ENCODE results near the gene CEP70. TPM values are rescaled to one million over a fixed set of nuclear protein-coding genes. Genes with fewer than 3 reads are reported as not detected.
"Not testable (repeated sequence)": the region's sequence is repeated elsewhere in the genome, so short reads cannot be mapped to it uniquely, and the experiment has no call there.

Gene CEP70
- total RNA-seq, 4 donors from 2014 or later = 25.5 to 54.4 (median 39.0) TPM

- Histone ChIP-seq H3K36me3 (peaks cover 56 to 80% (median 61%) of the 10 kb centered on the region in 4 donors), H3K9me3 (peaks cover 0 to 46% (median 28%) of the 10 kb centered on the region in 4 donors), H3K27ac (replicated peaks in 1 of 4) (no peak overlapping the region), H3K4me1 (no peaks in the 10 kb centered on the region), H3K4me3 (no peak overlapping the region), H3K27me3 (no peaks in the 10 kb centered on the region)
- WGBS = 93% methylated on average over 1 of the region's 1 CpG
- DNase-seq (ENCODE audit: extremely low spot score) = no peak
- no peak for TF ChIP-seq CTCF (IDR thresholded peaks at IDR 0.05)
- no peak for TF ChIP-seq POLR2AphosphoS5 (IDR thresholded peaks at IDR 0.05)
- TF ChIP-seq POLR2A (IDR thresholded peaks at IDR 0.05; ENCODE audit: low read depth) = no peak
- no peak for TF ChIP-seq EP300 (IDR thresholded peaks at IDR 0.05)
- intact Hi-C loops (cut with DNase I) = no loop called here
These were observed 49.5 kb downstream of the CEP70 start for GRCh38 chr3:138544546-138544945.

GRCh38 chr3:138542977-138543376 is 51.1 kb downstream of the CEP70 start:
- no peak for DNase-seq (ENCODE audit: extremely low spot score)
- peaks cover 44 to 72% (median 48%) of the 10 kb centered on the region in 4 donors for H3K36me3 ChIP-seq
- peaks cover 0 to 52% (median 28%) of the 10 kb centered on the region in 4 donors for H3K9me3 ChIP-seq
- 100% methylated on average over 1 of the region's 5 CpGs for WGBS
- TF ChIP-seq POLR2A (IDR thresholded peaks at IDR 0.05; ENCODE audit: low read depth) (no peak), EP300 (IDR thresholded peaks at IDR 0.05) (no peak), POLR2AphosphoS5 (IDR thresholded peaks at IDR 0.05) (no peak), CTCF (IDR thresholded peaks at IDR 0.05) (no peak)
- no peaks in the 10 kb centered on the region for H3K27me3 ChIP-seq
- no peak overlapping the region for H3K4me3 ChIP-seq
- H3K27ac ChIP-seq (replicated peaks in 1 of 4) = no peak overlapping the region
- intact Hi-C loops (cut with DNase I) = no loop called here
- H3K4me1 ChIP-seq = no peaks in the 10 kb centered on the region

- intact Hi-C loops (cut with DNase I) = no loop called here
- H3K36me3 ChIP-seq = peaks cover 22 to 39% (median 26%) of the 10 kb centered on the region in 4 donors
- no peak for TF ChIP-seq CTCF (IDR thresholded peaks at IDR 0.05)
- no peak for TF ChIP-seq EP300 (IDR thresholded peaks at IDR 0.05)
- no peak for TF ChIP-seq POLR2AphosphoS5 (IDR thresholded peaks at IDR 0.05)
- no peak for TF ChIP-seq POLR2A (IDR thresholded peaks at IDR 0.05; ENCODE audit: low read depth)
- peaks cover 0 to 30% (median 10%) of the 10 kb centered on the region in 4 donors for H3K9me3 ChIP-seq
- no peak overlapping the region for H3K27ac ChIP-seq (replicated peaks in 1 of 4)
- H3K4me1 ChIP-seq = no peaks in the 10 kb centered on the region
- H3K27me3 ChIP-seq = no peaks in the 10 kb centered on the region
- no peak for DNase-seq (ENCODE audit: extremely low spot score)
- no peak overlapping the region for H3K4me3 ChIP-seq
These were observed 54.7 kb downstream of the CEP70 start for GRCh38 chr3:138539352-138539751.

DNA sequence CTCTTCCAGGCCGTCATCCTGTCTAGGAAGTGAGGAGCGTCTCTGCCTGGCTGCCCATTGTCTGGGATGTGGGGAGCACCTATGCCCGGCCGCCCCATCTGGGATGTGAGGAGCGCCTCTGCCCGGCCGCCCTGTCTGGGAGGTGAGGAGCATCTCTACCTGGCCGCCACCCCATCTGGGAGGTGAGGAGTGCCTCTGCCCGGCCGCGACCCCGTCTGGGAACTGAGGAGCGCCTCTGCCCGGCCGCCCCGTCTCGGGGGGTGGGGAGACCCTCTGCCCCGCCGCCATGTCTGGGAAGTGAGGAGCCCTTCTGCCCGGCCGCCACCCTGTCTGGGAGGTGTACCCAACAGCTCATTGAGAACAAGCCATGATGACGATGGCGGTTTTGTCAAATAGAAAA is 72.6 kb downstream of the CEP70 start:
- DNase-seq (ENCODE audit: extremely low spot score); H3K4me1 ChIP-seq; intact Hi-C loops (cut with DNase I); H3K27me3 ChIP-seq; H3K27ac ChIP-seq (replicated peaks in 1 of 4); H3K4me3 ChIP-seq: not testable (repeated sequence)
- H3K36me3 ChIP-seq = peaks cover 17 to 48% (median 24%) of the 10 kb centered on the region in 4 donors
- WGBS = 98% methylated on average over 10 of the region's 23 CpGs
- peaks cover 0 to 15% (median 11%) of the 10 kb centered on the region in 4 donors for H3K9me3 ChIP-seq

GRCh38 chr3:138513090-138513843 is 80.8 kb downstream of the CEP70 start:
- TF ChIP-seq EP300 (IDR thresholded peaks at IDR 0.05) (no peak), POLR2A (IDR thresholded peaks at IDR 0.05; ENCODE audit: low read depth) (no peak), POLR2AphosphoS5 (IDR thresholded peaks at IDR 0.05) (no peak), CTCF (IDR thresholded peaks at IDR 0.05) (no peak)
- WGBS = 90% methylated on average over 2 of the region's 2 CpGs
- no peak for DNase-seq (ENCODE audit: extremely low spot score)
- H3K4me3 ChIP-seq = no peak overlapping the region
- H3K9me3 ChIP-seq = peaks cover 0 to 11% (median 7%) of the 10 kb centered on the region in 4 donors
- H3K36me3 ChIP-seq = peaks cover 8 to 33% (median 13%) of the 10 kb centered on the region in 4 donors
- no peaks in the 10 kb centered on the region for H3K4me1 ChIP-seq
- no peak overlapping the region for H3K27ac ChIP-seq (replicated peaks in 1 of 4)
- H3K27me3 ChIP-seq = no peaks in the 10 kb centered on the region
- intact Hi-C loops (cut with DNase I) = no loop called here
